Measurements from ENCODE around the gene NAA16. TPM values are rescaled to one million over a fixed set of nuclear protein-coding genes. Genes with fewer than 3 reads are reported as not detected.
A peak's percentile ranks its signal among the peaks of the same experiment; 100 is the strongest.

NAA16 gene
- total RNA-seq, 1 donor from 2014 or later = 22.8 TPM

- H3K27me3 Mint-ChIP-seq (ENCODE audit: unreplicated experiment) = peaks cover 18% of the 10 kb centered on the region
- TF ChIP-seq, protein P1, sequence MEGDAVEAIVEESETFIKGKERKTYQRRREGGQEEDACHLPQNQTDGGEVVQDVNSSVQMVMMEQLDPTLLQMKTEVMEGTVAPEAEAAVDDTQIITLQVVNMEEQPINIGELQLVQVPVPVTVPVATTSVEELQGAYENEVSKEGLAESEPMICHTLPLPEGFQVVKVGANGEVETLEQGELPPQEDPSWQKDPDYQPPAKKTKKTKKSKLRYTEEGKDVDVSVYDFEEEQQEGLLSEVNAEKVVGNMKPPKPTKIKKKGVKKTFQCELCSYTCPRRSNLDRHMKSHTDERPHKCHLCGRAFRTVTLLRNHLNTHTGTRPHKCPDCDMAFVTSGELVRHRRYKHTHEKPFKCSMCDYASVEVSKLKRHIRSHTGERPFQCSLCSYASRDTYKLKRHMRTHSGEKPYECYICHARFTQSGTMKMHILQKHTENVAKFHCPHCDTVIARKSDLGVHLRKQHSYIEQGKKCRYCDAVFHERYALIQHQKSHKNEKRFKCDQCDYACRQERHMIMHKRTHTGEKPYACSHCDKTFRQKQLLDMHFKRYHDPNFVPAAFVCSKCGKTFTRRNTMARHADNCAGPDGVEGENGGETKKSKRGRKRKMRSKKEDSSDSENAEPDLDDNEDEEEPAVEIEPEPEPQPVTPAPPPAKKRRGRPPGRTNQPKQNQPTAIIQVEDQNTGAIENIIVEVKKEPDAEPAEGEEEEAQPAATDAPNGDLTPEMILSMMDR (IDR thresholded peaks at IDR 0.05) = no peak
Measured at GRCh38 chr13:41383386-41383785, 72.3 kb downstream of the NAA16 start.

GRCh38 chr13:41384749-41385503 lies 73.9 kb downstream of the NAA16 start:
- peaks cover 24% of the 10 kb centered on the region for H3K27me3 Mint-ChIP-seq (ENCODE audit: unreplicated experiment)
- no peak for DNase-seq (ENCODE audit: extremely low spot score, unreplicated experiment)
- TF ChIP-seq, protein P1 (IDR thresholded peaks at IDR 0.05) = peak; percentile 61

More at GRCh38 chr13:41383386-41383785, 72.3 kb downstream of the NAA16 start:
- Mint-ChIP-seq H3K4me3 (ENCODE audit: unreplicated experiment) (no peak overlapping the region), H3K36me3 (ENCODE audit: unreplicated experiment) (peaks cover 2% of the 10 kb centered on the region), H3K4me1 (ENCODE audit: unreplicated experiment) (peaks cover 3% of the 10 kb centered on the region), H3K27ac (ENCODE audit: unreplicated experiment) (no peak overlapping the region), H3K9me3 (ENCODE audit: unreplicated experiment) (no peaks in the 10 kb centered on the region)
- DNase-seq (ENCODE audit: extremely low spot score, unreplicated experiment) = no peak

DNA sequence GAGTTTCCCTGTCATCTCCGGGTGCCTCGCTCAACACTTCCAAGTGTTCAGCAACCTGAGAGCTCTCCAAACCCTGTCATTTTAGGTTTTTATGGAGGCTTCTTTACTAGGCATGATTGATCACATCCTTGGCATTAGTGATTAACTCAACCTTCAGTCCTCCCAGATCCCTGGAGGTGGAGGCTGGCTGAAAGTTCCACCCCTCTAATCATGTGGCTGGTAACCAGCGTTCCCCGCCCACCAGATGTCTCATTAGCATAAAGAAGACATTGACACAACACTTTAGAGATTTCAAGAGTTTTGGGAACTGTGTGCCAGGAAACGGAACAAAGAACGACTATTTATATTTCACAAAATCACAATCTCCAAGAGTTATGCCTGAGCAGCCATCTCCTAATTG lies 75.1 kb downstream of the NAA16 start:
- Mint-ChIP-seq H3K4me1 (ENCODE audit: unreplicated experiment) (peaks cover 3% of the 10 kb centered on the region), H3K9me3 (ENCODE audit: unreplicated experiment) (no peaks in the 10 kb centered on the region), H3K27ac (ENCODE audit: unreplicated experiment) (no peak overlapping the region), H3K4me3 (ENCODE audit: unreplicated experiment) (no peak overlapping the region), H3K27me3 (ENCODE audit: unreplicated experiment) (peaks cover 24% of the 10 kb centered on the region), H3K36me3 (ENCODE audit: unreplicated experiment) (peaks cover 2% of the 10 kb centered on the region)
- TF ChIP-seq, protein P1 (IDR thresholded peaks at IDR 0.05) = no peak
- no peak for DNase-seq (ENCODE audit: extremely low spot score, unreplicated experiment)

More at GRCh38 chr13:41384749-41385503, 73.9 kb downstream of the NAA16 start:
- Mint-ChIP-seq H3K4me1 (ENCODE audit: unreplicated experiment) (peaks cover 3% of the 10 kb centered on the region), H3K27ac (ENCODE audit: unreplicated experiment) (no peak overlapping the region), H3K36me3 (ENCODE audit: unreplicated experiment) (peaks cover 2% of the 10 kb centered on the region), H3K9me3 (ENCODE audit: unreplicated experiment) (no peaks in the 10 kb centered on the region), H3K4me3 (ENCODE audit: unreplicated experiment) (no peak overlapping the region)

- no peak for DNase-seq (ENCODE audit: extremely low spot score, unreplicated experiment)
- Mint-ChIP-seq H3K27ac (ENCODE audit: unreplicated experiment) (no peak overlapping the region), H3K27me3 (ENCODE audit: unreplicated experiment) (peaks cover 24% of the 10 kb centered on the region), H3K36me3 (ENCODE audit: unreplicated experiment) (peaks cover 2% of the 10 kb centered on the region), H3K9me3 (ENCODE audit: unreplicated experiment) (no peaks in the 10 kb centered on the region), H3K4me3 (ENCODE audit: unreplicated experiment) (no peak overlapping the region), H3K4me1 (ENCODE audit: unreplicated experiment) (peaks cover 3% of the 10 kb centered on the region)
- TF ChIP-seq, protein P1 (IDR thresholded peaks at IDR 0.05) = no peak
Measured at GRCh38 chr13:41387576-41387975, 76.5 kb downstream of the NAA16 start.

DNA sequence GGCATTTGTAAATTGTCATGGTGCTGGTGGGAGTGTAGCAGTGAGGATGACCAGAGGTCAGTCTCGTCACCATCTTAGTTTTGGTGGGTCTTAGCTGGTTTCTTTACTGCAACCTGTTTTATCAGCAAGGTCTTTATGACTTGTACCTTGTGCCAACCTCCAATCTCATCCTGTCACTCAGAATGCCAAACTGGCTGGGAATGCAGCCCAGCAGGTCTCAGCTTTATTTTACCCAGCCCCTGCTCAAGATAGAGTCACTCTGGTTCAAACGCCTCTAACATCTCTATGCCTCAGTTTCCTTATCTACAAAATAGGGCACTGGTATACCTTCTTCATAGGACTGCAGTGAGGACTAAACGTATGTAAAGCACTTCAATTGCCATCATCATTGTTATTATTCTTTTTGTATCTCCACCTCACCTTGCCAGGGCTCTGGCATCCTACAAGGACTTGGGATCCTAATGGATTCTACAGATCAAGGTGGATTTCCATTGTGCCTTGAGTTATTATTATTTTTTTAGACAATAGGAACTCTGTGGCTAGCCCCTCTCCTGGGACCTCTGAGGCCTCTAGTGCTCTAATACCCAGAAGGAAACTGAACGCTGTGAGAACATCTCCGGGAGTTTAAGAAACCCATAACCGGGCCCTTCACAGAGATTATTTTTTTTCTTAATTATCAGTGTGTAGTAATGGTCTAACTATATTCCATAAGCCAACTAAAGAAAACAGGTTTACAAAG lies 77.2 kb downstream of the NAA16 start:
- no peak for DNase-seq (ENCODE audit: extremely low spot score, unreplicated experiment)
- Mint-ChIP-seq H3K27me3 (ENCODE audit: unreplicated experiment) (peaks cover 20% of the 10 kb centered on the region), H3K9me3 (ENCODE audit: unreplicated experiment) (no peaks in the 10 kb centered on the region), H3K4me3 (ENCODE audit: unreplicated experiment) (no peak overlapping the region), H3K27ac (ENCODE audit: unreplicated experiment) (no peak overlapping the region), H3K4me1 (ENCODE audit: unreplicated experiment) (peaks cover 3% of the 10 kb centered on the region), H3K36me3 (ENCODE audit: unreplicated experiment) (peaks cover 2% of the 10 kb centered on the region)
- TF ChIP-seq, protein P1 (IDR thresholded peaks at IDR 0.05) = no peak
